ENCODE results near the gene ENOX2. TPM values are rescaled to one million over a fixed set of nuclear protein-coding genes. Genes with fewer than 3 reads are reported as not detected.

ENOX2 gene
- total RNA-seq, 1 donor from 2014 or later, result 14.0 TPM

DNA sequence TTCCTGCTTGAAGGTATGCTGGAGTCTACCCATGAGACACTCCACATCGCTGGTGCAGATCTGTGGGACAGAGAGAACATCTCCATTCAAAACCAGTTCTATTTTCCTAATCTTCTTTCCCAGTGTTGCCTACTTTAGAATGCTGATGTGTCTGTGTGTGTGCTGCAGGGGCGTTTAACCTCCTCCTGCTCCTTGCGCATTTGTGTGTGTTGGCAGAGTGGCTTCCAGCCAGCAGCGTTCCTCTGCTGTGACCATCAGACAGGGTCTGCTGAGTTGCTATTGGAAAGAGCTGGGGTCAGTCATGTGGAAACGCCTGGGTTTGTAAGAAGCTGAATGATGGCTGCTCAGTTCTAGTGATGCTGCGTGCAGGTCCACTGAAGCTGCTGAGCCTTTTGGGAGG lies 277.6 kb downstream of the ENOX2 start:
- H3K27me3 Mint-ChIP-seq (ENCODE audit: unreplicated experiment), result no peaks in the 10 kb centered on the region
- no peaks in the 10 kb centered on the region for H3K4me1 Mint-ChIP-seq (ENCODE audit: unreplicated experiment)
- H3K9me3 Mint-ChIP-seq (ENCODE audit: unreplicated experiment), result no peaks in the 10 kb centered on the region
- no peak overlapping the region for H3K27ac Mint-ChIP-seq (ENCODE audit: unreplicated experiment)
- no peak overlapping the region for H3K4me3 Mint-ChIP-seq (ENCODE audit: unreplicated experiment)
- no peak for DNase-seq (ENCODE audit: low spot score)
- H3K36me3 Mint-ChIP-seq (ENCODE audit: low read depth, unreplicated experiment), result no peaks in the 10 kb centered on the region
- TF ChIP-seq, protein P1, sequence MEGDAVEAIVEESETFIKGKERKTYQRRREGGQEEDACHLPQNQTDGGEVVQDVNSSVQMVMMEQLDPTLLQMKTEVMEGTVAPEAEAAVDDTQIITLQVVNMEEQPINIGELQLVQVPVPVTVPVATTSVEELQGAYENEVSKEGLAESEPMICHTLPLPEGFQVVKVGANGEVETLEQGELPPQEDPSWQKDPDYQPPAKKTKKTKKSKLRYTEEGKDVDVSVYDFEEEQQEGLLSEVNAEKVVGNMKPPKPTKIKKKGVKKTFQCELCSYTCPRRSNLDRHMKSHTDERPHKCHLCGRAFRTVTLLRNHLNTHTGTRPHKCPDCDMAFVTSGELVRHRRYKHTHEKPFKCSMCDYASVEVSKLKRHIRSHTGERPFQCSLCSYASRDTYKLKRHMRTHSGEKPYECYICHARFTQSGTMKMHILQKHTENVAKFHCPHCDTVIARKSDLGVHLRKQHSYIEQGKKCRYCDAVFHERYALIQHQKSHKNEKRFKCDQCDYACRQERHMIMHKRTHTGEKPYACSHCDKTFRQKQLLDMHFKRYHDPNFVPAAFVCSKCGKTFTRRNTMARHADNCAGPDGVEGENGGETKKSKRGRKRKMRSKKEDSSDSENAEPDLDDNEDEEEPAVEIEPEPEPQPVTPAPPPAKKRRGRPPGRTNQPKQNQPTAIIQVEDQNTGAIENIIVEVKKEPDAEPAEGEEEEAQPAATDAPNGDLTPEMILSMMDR (IDR thresholded peaks at IDR 0.05; ENCODE audit: unreplicated experiment), result no peak

DNA sequence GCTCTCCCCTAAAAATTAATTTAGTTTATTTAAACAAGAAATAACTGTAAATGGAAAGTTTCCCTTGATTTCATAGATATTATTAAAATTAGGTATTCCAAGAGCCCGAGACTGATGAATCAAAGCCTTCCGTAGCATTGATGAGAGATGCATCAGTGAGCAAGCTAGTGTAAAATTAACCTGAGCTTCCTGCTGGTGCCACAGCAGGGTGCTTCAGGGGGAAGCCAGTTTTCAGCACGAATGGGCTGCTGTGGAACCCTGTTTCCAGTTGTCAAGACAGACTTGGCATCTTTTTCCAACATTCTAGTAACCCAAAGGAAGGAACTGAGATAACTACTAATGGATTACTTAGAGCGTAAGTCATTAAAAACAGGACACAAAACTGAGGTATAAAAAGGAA lies 279.5 kb downstream of the ENOX2 start:
- H3K4me3 Mint-ChIP-seq (ENCODE audit: unreplicated experiment), result no peak overlapping the region
- no peaks in the 10 kb centered on the region for H3K4me1 Mint-ChIP-seq (ENCODE audit: unreplicated experiment)

GRCh38 chrX:130615941-130616340 lies 287.1 kb downstream of the ENOX2 start:
- no peak overlapping the region for H3K4me3 Mint-ChIP-seq (ENCODE audit: unreplicated experiment)
- H3K4me1 Mint-ChIP-seq (ENCODE audit: unreplicated experiment), result no peaks in the 10 kb centered on the region
- H3K27me3 Mint-ChIP-seq (ENCODE audit: unreplicated experiment), result no peaks in the 10 kb centered on the region
- no peak overlapping the region for H3K27ac Mint-ChIP-seq (ENCODE audit: unreplicated experiment)
- no peaks in the 10 kb centered on the region for H3K36me3 Mint-ChIP-seq (ENCODE audit: low read depth, unreplicated experiment)
- H3K9me3 Mint-ChIP-seq (ENCODE audit: unreplicated experiment), result no peaks in the 10 kb centered on the region
- DNase-seq (ENCODE audit: low spot score), result no peak
- TF ChIP-seq, protein P1 (IDR thresholded peaks at IDR 0.05; ENCODE audit: unreplicated experiment), result no peak

More for the DNA sequence above, 279.5 kb downstream of the ENOX2 start:
- Mint-ChIP-seq H3K36me3 (ENCODE audit: low read depth, unreplicated experiment) (no peaks in the 10 kb centered on the region), H3K9me3 (ENCODE audit: unreplicated experiment) (no peaks in the 10 kb centered on the region), H3K27ac (ENCODE audit: unreplicated experiment) (no peak overlapping the region), H3K27me3 (ENCODE audit: unreplicated experiment) (no peaks in the 10 kb centered on the region)
- TF ChIP-seq, protein P1 (IDR thresholded peaks at IDR 0.05; ENCODE audit: unreplicated experiment), result no peak
- DNase-seq (ENCODE audit: low spot score), result no peak

- Mint-ChIP-seq H3K4me1 (ENCODE audit: unreplicated experiment) (peaks cover 2% of the 10 kb centered on the region), H3K27ac (ENCODE audit: unreplicated experiment) (no peak overlapping the region), H3K4me3 (ENCODE audit: unreplicated experiment) (no peak overlapping the region), H3K27me3 (ENCODE audit: unreplicated experiment) (no peaks in the 10 kb centered on the region), H3K9me3 (ENCODE audit: unreplicated experiment) (no peaks in the 10 kb centered on the region), H3K36me3 (ENCODE audit: low read depth, unreplicated experiment) (no peaks in the 10 kb centered on the region)
- TF ChIP-seq, protein P1 (IDR thresholded peaks at IDR 0.05; ENCODE audit: unreplicated experiment), result no peak
- DNase-seq (ENCODE audit: low spot score), result no peak
Observed at GRCh38 chrX:130607431-130607830, 295.6 kb downstream of the ENOX2 start.

- H3K4me3 Mint-ChIP-seq (ENCODE audit: unreplicated experiment), result no peak overlapping the region
- DNase-seq (ENCODE audit: low spot score), result no peak
- H3K27me3 Mint-ChIP-seq (ENCODE audit: unreplicated experiment), result no peaks in the 10 kb centered on the region
- TF ChIP-seq, protein P1 (IDR thresholded peaks at IDR 0.05; ENCODE audit: unreplicated experiment), result no peak
- H3K9me3 Mint-ChIP-seq (ENCODE audit: unreplicated experiment), result no peaks in the 10 kb centered on the region
- no peak overlapping the region for H3K27ac Mint-ChIP-seq (ENCODE audit: unreplicated experiment)
- H3K4me1 Mint-ChIP-seq (ENCODE audit: unreplicated experiment), result peaks cover 2% of the 10 kb centered on the region
- H3K36me3 Mint-ChIP-seq (ENCODE audit: low read depth, unreplicated experiment), result no peaks in the 10 kb centered on the region
Observed at GRCh38 chrX:130606425-130606824, 296.6 kb downstream of the ENOX2 start.
